Activated T-helper 1 cell treated with Interleukin-2 at 50 U/mL for 16 hours (primary cell): ENCODE data around the gene ATP5PD.
A peak's percentile ranks its signal among the peaks of the same experiment; 100 is the strongest.
"Not testable (repeated sequence)": the region's sequence is repeated elsewhere in the genome, so short reads cannot be mapped to it uniquely, and the experiment has no call there.

Source experiments
- DNase-seq: peaks from one replicate; pipeline ENCODE4 v3.0.0-alpha.2; 2020; ENCODE audit warnings: low read depth

Gene ATP5PD

GRCh38 chr17:75020331-75021110 lies 26.2 kb downstream of the ATP5PD start:
- no peak for DNase-seq

GRCh38 chr17:75019710-75020109 lies 27.1 kb downstream of the ATP5PD start:
- no peak for DNase-seq

GRCh38 chr17:75019146-75019545 lies 27.6 kb downstream of the ATP5PD start:
- no peak for DNase-seq

- no peak for DNase-seq
These were observed 33.6 kb downstream of the ATP5PD start for GRCh38 chr17:75013092-75013559.

- DNase-seq = peak; percentile 72
These were observed 34.2 kb downstream of the ATP5PD start, which contains the start of gene MRPL58 for GRCh38 chr17:75012346-75013091. Gene MRPL58, plus strand, starts transcription at chr17:75012670. Its CDS starts 17 bp downstream, at chr17:75012687.

- DNase-seq = no peak
These were observed 34.7 kb downstream of the ATP5PD start for GRCh38 chr17:75012096-75012345.

GRCh38 chr17:75011401-75012095 lies 35.2 kb downstream of the ATP5PD start:
- no peak for DNase-seq

- DNase-seq = no peak
These were observed 35.9 kb downstream of the ATP5PD start for GRCh38 chr17:75010683-75011400.

GRCh38 chr17:75009139-75009724 lies 37.5 kb downstream of the ATP5PD start:
- no peak for DNase-seq

GRCh38 chr17:75008373-75008772 lies 38.4 kb downstream of the ATP5PD start:
- no peak for DNase-seq

GRCh38 chr17:75006653-75007052 lies 40.1 kb downstream of the ATP5PD start:
- DNase-seq = no peak

- not testable (repeated sequence) for DNase-seq
These were observed 40.7 kb downstream of the ATP5PD start for GRCh38 chr17:75006084-75006483.

- no peak for DNase-seq
These were observed 41.5 kb downstream of the ATP5PD start for GRCh38 chr17:75005291-75005690.

- DNase-seq = no peak
These were observed 42.4 kb downstream of the ATP5PD start for GRCh38 chr17:75004371-75004770.

GRCh38 chr17:75003957-75004355 lies 42.8 kb downstream of the ATP5PD start:
- DNase-seq = no peak

- DNase-seq = no peak
These were observed 43.5 kb downstream of the ATP5PD start for GRCh38 chr17:75003070-75003956.

- no peak for DNase-seq
These were observed 44.6 kb downstream of the ATP5PD start for GRCh38 chr17:75001915-75002843.

GRCh38 chr17:74999523-74999922 lies 47.2 kb downstream of the ATP5PD start:
- DNase-seq = no peak

GRCh38 chr17:74998783-74999182 lies 48.0 kb downstream of the ATP5PD start:
- no peak for DNase-seq

- DNase-seq = no peak
These were observed 50.9 kb downstream of the ATP5PD start for GRCh38 chr17:74995847-74996246.
